Hepatocyte (in vitro differentiated cells): ENCODE data around the gene SIRT5.

ENCODE experiments used
- EZH2 ChIP-seq: fragments of 200-600 bp; sonication (generic); IDR thresholded peaks from 2 replicates; pipeline ENCODE4 v1.6.1; 2016; ENCODE audit warnings: antibody characterized with exemption, mild to moderate bottlenecking, borderline replicate concordance
- TF ChIP-seq, protein P1 (sequence below): fragments of 200-600 bp; sonication (generic); IDR thresholded peaks from 2 replicates; pipeline ENCODE4 v1.5.1; 2016; ENCODE audit warnings: antibody characterized with exemption, mild to moderate bottlenecking; ENCODE audit not compliant: poor library complexity

DNA sequence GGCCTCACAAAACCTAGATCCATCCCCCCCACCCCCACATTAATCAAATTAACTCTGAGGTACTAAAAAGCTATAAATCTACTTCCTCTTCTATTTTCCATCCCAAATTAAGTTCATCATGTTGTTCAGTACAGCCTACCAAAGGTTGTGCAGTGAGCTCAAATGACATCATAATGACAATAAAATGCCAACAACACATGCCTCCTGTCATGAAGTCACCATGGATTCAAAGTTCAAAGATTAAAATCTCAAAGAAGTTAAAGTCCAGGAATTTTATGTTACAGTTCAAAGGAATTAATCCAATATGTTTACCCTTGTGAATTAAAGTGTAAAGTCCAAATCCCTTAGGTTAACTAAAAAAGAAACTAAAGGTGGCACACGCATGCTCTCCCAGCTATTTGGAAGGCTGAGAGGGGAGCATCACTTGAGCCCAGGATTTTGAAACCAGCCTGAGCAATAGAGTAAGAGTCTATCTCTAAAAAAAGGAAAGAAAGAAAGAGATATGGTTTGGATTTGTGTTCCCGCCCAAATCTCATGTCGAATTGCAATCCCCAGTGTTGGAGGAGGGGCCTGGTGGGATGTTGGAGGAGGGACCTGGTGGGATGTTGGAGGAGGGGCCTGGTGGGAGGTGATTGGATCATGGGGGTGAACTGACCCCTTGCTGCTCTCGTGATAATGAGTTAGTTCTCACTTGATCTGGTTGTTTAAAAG lies 25.7 kb upstream of the SIRT5 start:
- TF ChIP-seq, protein P1, sequence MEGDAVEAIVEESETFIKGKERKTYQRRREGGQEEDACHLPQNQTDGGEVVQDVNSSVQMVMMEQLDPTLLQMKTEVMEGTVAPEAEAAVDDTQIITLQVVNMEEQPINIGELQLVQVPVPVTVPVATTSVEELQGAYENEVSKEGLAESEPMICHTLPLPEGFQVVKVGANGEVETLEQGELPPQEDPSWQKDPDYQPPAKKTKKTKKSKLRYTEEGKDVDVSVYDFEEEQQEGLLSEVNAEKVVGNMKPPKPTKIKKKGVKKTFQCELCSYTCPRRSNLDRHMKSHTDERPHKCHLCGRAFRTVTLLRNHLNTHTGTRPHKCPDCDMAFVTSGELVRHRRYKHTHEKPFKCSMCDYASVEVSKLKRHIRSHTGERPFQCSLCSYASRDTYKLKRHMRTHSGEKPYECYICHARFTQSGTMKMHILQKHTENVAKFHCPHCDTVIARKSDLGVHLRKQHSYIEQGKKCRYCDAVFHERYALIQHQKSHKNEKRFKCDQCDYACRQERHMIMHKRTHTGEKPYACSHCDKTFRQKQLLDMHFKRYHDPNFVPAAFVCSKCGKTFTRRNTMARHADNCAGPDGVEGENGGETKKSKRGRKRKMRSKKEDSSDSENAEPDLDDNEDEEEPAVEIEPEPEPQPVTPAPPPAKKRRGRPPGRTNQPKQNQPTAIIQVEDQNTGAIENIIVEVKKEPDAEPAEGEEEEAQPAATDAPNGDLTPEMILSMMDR: no peak
- no peak for TF ChIP-seq EZH2
